GM12878 (cell line): Measurements from ENCODE around the gene LEKR1. TPM values are rescaled to one million over a fixed set of nuclear protein-coding genes. Genes with fewer than 3 reads are reported as not detected.

Source experiments
- ATAC-seq: fragments of 200-7000 bp; cut with Tn5 transposase; 3 replicates; pipeline ENCODE4 v1.9.1; 2020; ENCODE audit warnings: mild to moderate bottlenecking, moderate library complexity
- BruUV-seq: library from RNA; stranded (reverse); fragments of 400-500 nt; replicated peaks from 2 replicates; lab custom pipeline; 2021; lab: Mats Ljungman, UMichigan
- CTCF ChIA-PET: fragments of 300-600 bp; sonication (Branson Sonifier 250); formaldehyde crosslinking; extraction: SDS; loops from one replicate; lab custom pipeline; 2021; ENCODE audit warnings: inconsistent platforms; lab: Yijun Ruan, JAX
- POLR2A ChIA-PET: fragments of 350-600 bp; formaldehyde crosslinking; extraction: SDS; loops from one replicate; lab custom pipeline; 2021; ENCODE audit warnings: inconsistent platforms; lab: Charles Lee
- RAD21 ChIA-PET: fragments of 300-600 bp; sonication (Branson Sonifier 250); formaldehyde crosslinking; loops from one replicate; lab custom pipeline; 2023; ENCODE audit warnings: antibody characterized with exemption; ENCODE audit not compliant: unreplicated experiment; lab: Charles Lee
- SMC1A ChIA-PET: fragments of 300-600 bp; sonication (Branson Sonifier 250); formaldehyde crosslinking; loops from one replicate; lab custom pipeline; 2023; ENCODE audit not compliant: unreplicated experiment, uncharacterized antibody; lab: Charles Lee
- DNase-seq: peaks from one replicate; pipeline ENCODE4 v3.0.0-alpha.2; 2011; ENCODE audit warnings: low read depth, low spot score
- FAIRE-seq: peaks from 3 replicates; lab custom pipeline; 2011; peaks lifted over from hg19 to GRCh38; lab: Jason Lieb, UNC
- H2AFZ ChIP-seq: 2 replicates; pipeline ENCODE4 v1.6.0; 2011; ENCODE audit warnings: low read depth, low read length, control low read depth; ENCODE audit not compliant: control insufficient read depth
- H3K27ac ChIP-seq: 2 replicates; pipeline ENCODE4 v1.5.1; 2011; ENCODE audit warnings: control low read depth; ENCODE audit not compliant: control insufficient read depth, insufficient read depth
- H3K27me3 ChIP-seq, 2 experiments: replicated peaks in 1 of 2; 2 replicates each; pipeline versions ENCODE4 v1.6.0 to v1.6.1; 2011; ENCODE audit warnings: low read length in 1 of 2; ENCODE audit not compliant: control insufficient read depth in 2 of 2, insufficient read depth in 2 of 2
- H3K36me3 ChIP-seq, 2 experiments: 2 replicates each; pipeline ENCODE4 v1.5.1; 2011; ENCODE audit warnings: low read length in 1 of 2; ENCODE audit not compliant: control insufficient read depth in 2 of 2, insufficient read depth in 2 of 2
- H3K4me1 ChIP-seq: 2 replicates; pipeline ENCODE4 v1.6.1; 2011; ENCODE audit warnings: mild to moderate bottlenecking, low read length, moderate library complexity, mixed read lengths; ENCODE audit not compliant: control insufficient read depth, insufficient read depth
- H3K4me2 ChIP-seq: 2 replicates; pipeline ENCODE4 v1.6.0; 2011; ENCODE audit warnings: control low read depth; ENCODE audit not compliant: control insufficient read depth, insufficient read depth
- H3K4me3 ChIP-seq: fragments of 200-600 bp; sonication (generic); 2 replicates; pipeline ENCODE4 v1.5.1; 2016
- H3K79me2 ChIP-seq: 2 replicates; pipeline ENCODE4 v1.6.0; 2011; ENCODE audit warnings: low read length; ENCODE audit not compliant: control insufficient read depth, insufficient read depth
- H3K9ac ChIP-seq: 2 replicates; pipeline ENCODE4 v1.8.0; 2011; ENCODE audit warnings: low read length, control low read depth, mixed read lengths; ENCODE audit not compliant: control insufficient read depth, insufficient read depth
- H3K9me3 ChIP-seq: replicated peaks from 3 replicates; pipeline ENCODE4 v1.5.1; 2011; ENCODE audit warnings: mild to moderate bottlenecking, low read length; ENCODE audit not compliant: control insufficient read depth, insufficient read depth
- H4K20me1 ChIP-seq: 2 replicates; pipeline ENCODE4 v1.6.0; 2011; ENCODE audit not compliant: control insufficient read depth, insufficient read depth
- BMI1 ChIP-seq: fragments of 450-650 bp; IDR thresholded peaks from 2 replicates; pipeline ENCODE4 v1.6.1; 2016; ENCODE audit warnings: mild to moderate bottlenecking, moderate library complexity, borderline replicate concordance
- FOS ChIP-seq: IDR thresholded peaks from 3 replicates; pipeline ENCODE4 v1.6.1; 2011; ENCODE audit warnings: borderline replicate concordance; ENCODE audit not compliant: insufficient read length; ENCODE audit errors: extremely low read depth
- FOXK2 ChIP-seq: fragments of 450-650 bp; IDR thresholded peaks from 2 replicates; pipeline ENCODE4 v1.6.1; 2017; ENCODE audit warnings: mild to moderate bottlenecking, moderate library complexity
- JUND ChIP-seq: IDR thresholded peaks from 2 replicates; pipeline ENCODE4 v1.6.1; 2012; ENCODE audit warnings: low read depth, mild to moderate bottlenecking, low read length, improper control_type of control experiment, moderate library complexity
- RBBP5 ChIP-seq: fragments of 200-600 bp; sonication (generic); conservative IDR thresholded peaks from 2 replicates; pipeline ENCODE4 v1.6.1; 2016
- RUNX3 ChIP-seq: IDR thresholded peaks from 2 replicates; pipeline ENCODE4 v1.6.1; 2012; ENCODE audit warnings: low read length, inconsistent platforms
- SMAD1 ChIP-seq: fragments of 450-650 bp; IDR thresholded peaks from 2 replicates; pipeline ENCODE4 v1.6.1; 2018; ENCODE audit warnings: mild to moderate bottlenecking, low read depth; ENCODE audit not compliant: partially characterized antibody
- STAT3 ChIP-seq: IDR thresholded peaks from 2 replicates; pipeline ENCODE4 v1.6.1; 2011; ENCODE audit warnings: low read depth, low read length, improper control_type of control experiment
- WGBS: methylation state at CpG from one replicate; pipeline ENCODE4 v1.1.6; 2016; ENCODE audit warnings: low lambda C conversion rate; ENCODE audit not compliant: insufficient replicate concordance, insufficient coverage; ENCODE audit errors: missing lambda C conversion rate; 5-methylcytosine and 5-hydroxymethylcytosine counted together
- in situ Hi-C: fragments of 300-500 bp; cut with MboI; formaldehyde crosslinking; loops from 9 replicates; pipeline ENCODE4 v1.14.3; 2018; ENCODE audit warnings: mixed read lengths
- intact Hi-C: fragments of 100-400 bp; cut with micrococcal nuclease; formaldehyde crosslinking; loops from one replicate; pipeline ENCODE4 v1.14.2; 2022; ENCODE audit not compliant: unreplicated experiment
- polyA plus RNA-seq, 11 experiments: library from polyadenylated mRNA; depleted of rRNA in 4 of 11; unstranded in 6 of 11; stranded (reverse) in 5 of 11; fragments of >200 nt; fragmentation: Nextera tagmentation in 4 of 11; fragmentation: Illumina TruSeq in 1 of 11; extraction: Ambion mirVana in 4 of 11; extraction: Trizol in 1 of 11; gene quantifications; 1 replicate in 1 of 11; 2 replicates in 10 of 11; pipeline versions ENCODE4 v1.2.1 to v1.2.3, GENCODE V29; 2011 to 2016; ENCODE audit warnings: inconsistent platforms in 2 of 11, missing spikeins in 2 of 11, low read depth in 1 of 11
- total RNA-seq, 4 experiments: library from RNA; depleted of rRNA in 3 of 4; stranded (reverse); fragments of >200 nt in 3 of 4; fragmentation: Illumina TruSeq in 1 of 4; extraction: Trizol in 1 of 4; gene quantifications; 2 replicates each; pipeline versions ENCODE4 v1.2.1 to v1.2.3, GENCODE V29; 2013 to 2021
- TF ChIP-seq, protein P1 (sequence below): IDR thresholded peaks from 2 replicates; pipeline ENCODE4 v1.6.1; 2011; ENCODE audit warnings: borderline replicate concordance, low read depth, mild to moderate bottlenecking, moderate library complexity, low read length; ENCODE audit not compliant: insufficient read depth, poor library complexity, severe bottlenecking

The LEKR1 gene
- total and polyA plus RNA-seq, 10 of the 15 experiments (the other 5 are each of a cell fraction or from before 2014, with no cell fraction given), result 0.48 to 3.2 (median 1.3) TPM

DNA sequence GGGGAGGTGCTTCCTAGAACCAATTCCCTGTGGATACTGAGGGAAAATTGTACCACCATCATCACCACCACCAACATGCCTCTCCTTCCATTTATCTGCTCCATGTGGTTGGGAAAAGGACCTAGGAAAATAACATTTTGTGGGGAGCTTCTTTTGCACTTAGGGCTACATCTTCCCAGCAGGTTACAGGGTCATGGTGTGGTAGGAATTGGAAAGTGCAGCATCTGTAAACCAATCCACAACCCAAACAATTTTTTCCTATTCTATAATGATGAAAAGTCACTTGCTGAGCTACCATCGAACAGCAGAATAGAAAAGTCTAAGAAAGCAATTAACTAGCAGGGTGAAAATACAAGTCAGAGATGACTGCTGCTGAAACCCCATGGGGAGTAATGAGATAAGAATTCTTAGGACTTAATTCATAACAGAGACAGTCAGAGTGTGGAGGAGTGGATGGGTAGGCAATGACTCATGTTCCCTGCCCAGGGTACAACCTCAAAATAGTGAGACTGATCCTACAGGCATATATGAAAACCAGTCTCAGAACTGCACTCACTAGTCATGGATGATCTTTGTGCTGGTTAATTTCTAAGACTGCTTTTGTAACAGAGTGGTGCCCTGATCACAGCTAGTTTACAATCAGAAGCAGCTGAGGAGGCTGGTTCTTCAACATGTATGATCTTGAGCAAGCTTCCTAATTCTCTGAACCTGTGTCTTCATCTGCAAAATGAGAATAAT is 38.1 kb upstream of the LEKR1 start:
- Histone ChIP-seq H3K9ac (no peak overlapping the region), H3K79me2 (no peaks in the 10 kb centered on the region), H4K20me1 (no peaks in the 10 kb centered on the region), H3K36me3 (no peaks in the 10 kb centered on the region; a peak in 1 of 4 replicates), H3K9me3 (no peaks in the 10 kb centered on the region), H3K4me1 (peaks cover 4% of the 10 kb centered on the region), H3K27ac (no peak overlapping the region), H3K27me3 (no peaks in the 10 kb centered on the region), H3K4me3 (no peak overlapping the region), H3K4me2 (no peak overlapping the region), H2AFZ (no peak overlapping the region)
- FAIRE-seq, result peak; percentile 92
- ATAC-seq, result peak; percentile 61
- WGBS, result 12% methylated on average over 1 of the region's 1 CpG
- TF ChIP-seq FOXK2 (no peak), RUNX3 (peak; percentile 16; the same call in 1 of the 2 replicates), STAT3 (no peak), BMI1 (no peak)
- intact Hi-C loops (no loop called here), in situ Hi-C loops (no loop called here)
- ChIA-PET RAD21 (no interaction called here), SMC1A (interaction anchor here (1.2 kb wide), 1 partner anchor 25 kb away, joined by 3 read pairs; no protein-coding TSS in a partner anchor), POLR2A (no interaction called here), CTCF (interaction anchor here (1.1 to 1.2 kb wide), 2 partner anchors 17 to 173 kb away, joined by 3 to 4 read pairs; no protein-coding TSS in a partner anchor)
- BruUV-seq, result no TSS peak
- DNase-seq, result no peak

DNA sequence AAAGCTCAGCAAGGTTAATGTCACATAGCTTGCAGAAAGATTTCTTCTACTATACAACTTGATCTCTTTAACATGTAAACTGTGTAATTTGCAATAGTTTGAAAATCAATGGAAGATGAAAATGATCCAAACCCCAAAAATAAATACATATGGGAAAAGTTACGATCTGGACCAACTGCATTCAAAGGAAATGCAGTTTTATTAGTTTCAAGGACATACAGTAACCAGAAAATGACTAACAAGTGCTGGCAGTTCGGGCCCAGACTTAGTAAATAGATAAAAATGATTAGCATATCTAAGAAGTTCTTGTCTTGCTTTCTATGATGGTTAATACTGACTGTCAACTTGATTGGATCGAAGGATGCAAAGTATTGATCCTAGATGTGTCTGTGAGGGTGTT is 37.3 kb upstream of the LEKR1 start:
- WGBS, result 86% methylated on average over 3 of the region's 3 CpGs
- Histone ChIP-seq H3K4me3 (no peak overlapping the region), H3K4me2 (no peak overlapping the region), H3K27me3 (no peaks in the 10 kb centered on the region), H3K9ac (no peak overlapping the region), H2AFZ (no peak overlapping the region), H3K9me3 (no peaks in the 10 kb centered on the region), H3K79me2 (no peaks in the 10 kb centered on the region), H3K4me1 (peaks cover 7% of the 10 kb centered on the region), H3K36me3 (no peaks in the 10 kb centered on the region; a peak in 1 of 4 replicates), H3K27ac (no peak overlapping the region), H4K20me1 (no peaks in the 10 kb centered on the region)
- no TSS peak for BruUV-seq
- FAIRE-seq (peak; percentile 35), DNase-seq (no peak), ATAC-seq (no peak)
- ChIA-PET POLR2A (no interaction called here), RAD21 (no interaction called here), CTCF (interaction anchor here (1.1 to 1.2 kb wide), 2 partner anchors 16 to 172 kb away, joined by 3 to 4 read pairs; no protein-coding TSS in a partner anchor), SMC1A (no interaction called here)
- TF ChIP-seq SMAD1, result no peak
- TF ChIP-seq JUND, result no peak
- no peak for TF ChIP-seq FOS
- TF ChIP-seq RBBP5, result no peak
- TF ChIP-seq, protein P1, sequence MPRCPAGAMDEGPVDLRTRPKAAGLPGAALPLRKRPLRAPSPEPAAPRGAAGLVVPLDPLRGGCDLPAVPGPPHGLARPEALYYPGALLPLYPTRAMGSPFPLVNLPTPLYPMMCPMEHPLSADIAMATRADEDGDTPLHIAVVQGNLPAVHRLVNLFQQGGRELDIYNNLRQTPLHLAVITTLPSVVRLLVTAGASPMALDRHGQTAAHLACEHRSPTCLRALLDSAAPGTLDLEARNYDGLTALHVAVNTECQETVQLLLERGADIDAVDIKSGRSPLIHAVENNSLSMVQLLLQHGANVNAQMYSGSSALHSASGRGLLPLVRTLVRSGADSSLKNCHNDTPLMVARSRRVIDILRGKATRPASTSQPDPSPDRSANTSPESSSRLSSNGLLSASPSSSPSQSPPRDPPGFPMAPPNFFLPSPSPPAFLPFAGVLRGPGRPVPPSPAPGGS, result no peak
- in situ Hi-C loops (no loop called here), intact Hi-C loops (no loop called here)
